Measurements from ENCODE around the gene GPC5. TPM values are rescaled to one million over a fixed set of nuclear protein-coding genes. Genes with fewer than 3 reads are reported as not detected.

Gene GPC5
- total and polyA plus RNA-seq, 2 donors (not counting 3 experiments of a cell fraction or from before 2014, with no cell fraction given) = 0.59 to 0.97 TPM

- no peak for TF ChIP-seq CTCF (IDR thresholded peaks at IDR 0.05; ENCODE audit: extremely low read depth in 1 of 2, insufficient read depth in 1 of 2, low read depth in 1 of 2, low read length in 2 of 2)
- TF ChIP-seq FOS (IDR thresholded peaks at IDR 0.05; ENCODE audit: borderline replicate concordance, insufficient read depth, low read length) = no peak
- TF ChIP-seq MYC (IDR thresholded peaks at IDR 0.05; ENCODE audit: low read depth, low read length) = no peak
- no peak for TF ChIP-seq JUN (IDR thresholded peaks at IDR 0.05; ENCODE audit: borderline replicate concordance, insufficient read depth, insufficient read length, low read depth)
- TF ChIP-seq POLR2A (IDR thresholded peaks at IDR 0.05; ENCODE audit: low read depth, low read length) = no peak
- no peak for TF ChIP-seq GATA2 (IDR thresholded peaks at IDR 0.05; ENCODE audit: insufficient read depth, insufficient read length, low read depth, low read length)
- TF ChIP-seq EZH2 (IDR thresholded peaks at IDR 0.05; ENCODE audit: borderline replicate concordance, low read depth, low read length, severe bottlenecking) = no peak
- TF ChIP-seq POLR2AphosphoS5 (IDR thresholded peaks at IDR 0.05; ENCODE audit: insufficient read depth, low read depth, low read length) = no peak
- TF ChIP-seq, protein P1, sequence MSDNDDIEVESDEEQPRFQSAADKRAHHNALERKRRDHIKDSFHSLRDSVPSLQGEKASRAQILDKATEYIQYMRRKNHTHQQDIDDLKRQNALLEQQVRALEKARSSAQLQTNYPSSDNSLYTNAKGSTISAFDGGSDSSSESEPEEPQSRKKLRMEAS (IDR thresholded peaks at IDR 0.05; ENCODE audit: insufficient read depth, insufficient read length) = no peak
- Histone ChIP-seq H3K27me3 (ENCODE audit: control insufficient read depth in 2 of 2, insufficient read depth in 2 of 2, low read length in 2 of 2) (no peaks in the 10 kb centered on the region), H3K4me3 (replicated peaks in 1 of 3; ENCODE audit: insufficient read depth in 1 of 3, low read depth in 1 of 3, low read length in 3 of 3) (no peak overlapping the region), H2AFZ (ENCODE audit: low read depth, low read length) (no peak overlapping the region), H3K27ac (ENCODE audit: insufficient read depth, low read depth, low read length) (no peak overlapping the region), H3K36me3 (ENCODE audit: control insufficient read depth in 2 of 2, extremely low read depth in 1 of 2, insufficient read depth in 2 of 2, low read length in 2 of 2) (no peaks in the 10 kb centered on the region), H3K79me2 (ENCODE audit: control insufficient read depth, insufficient read depth, low read length) (no peaks in the 10 kb centered on the region), H3K4me2 (ENCODE audit: insufficient read depth, low read length) (no peak overlapping the region), H3K4me1 (ENCODE audit: control insufficient read depth, extremely low read depth, insufficient read depth, low read length) (no peaks in the 10 kb centered on the region), H3K9me3 (replicated peaks; ENCODE audit: control insufficient read depth, insufficient read depth, low read length) (peaks cover 2% of the 10 kb centered on the region), H3K9ac (replicated peaks; ENCODE audit: extremely low read depth, insufficient read depth, low read length) (no peak overlapping the region), H3K9me1 (replicated peaks; ENCODE audit: control insufficient read depth, extremely low read depth, insufficient read depth, low read length) (no peaks in the 10 kb centered on the region), H4K20me1 (replicated peaks; ENCODE audit: control insufficient read depth, extremely low read depth, insufficient read depth, low read length) (no peaks in the 10 kb centered on the region)
- POLR2A ChIA-PET = no interaction called here
- no TSS peak for BruUV-seq (replicated peaks)
- CTCF ChIA-PET = no interaction called here
- DNase-seq (ENCODE audit: low read depth, low spot score) (no peak), FAIRE-seq (no peak)
- intact Hi-C loops (cut with micrococcal nuclease) = no loop called here
- dilution Hi-C loops (cut with MboI; ENCODE audit: extremely low pct_ligation_motif_present, low sequenced_read_pairs) = no loop called here
Observed at GRCh38 chr13:92387245-92387644, 988.8 kb downstream of the GPC5 start.

Data from endothelial cell of umbilical vein (primary cell).